Nephron (organoid): ENCODE measurements around the gene ACSL6.

Source experiments
- H3K27ac Mint-ChIP-seq, 3 experiments: 2 replicates each; pipeline ENCODE4 v1.8.0; 2020; ENCODE audit warnings: mixed read lengths in 3 of 3, mild to moderate bottlenecking in 2 of 3, moderate library complexity in 1 of 3
- H3K27me3 Mint-ChIP-seq: 2 replicates; pipeline ENCODE4 v1.8.0; 2021; ENCODE audit warnings: low read depth, mild to moderate bottlenecking, moderate library complexity, mixed read lengths
- H3K36me3 Mint-ChIP-seq: 2 replicates; pipeline ENCODE4 v1.8.0; 2020; ENCODE audit warnings: low read depth, mixed read lengths
- H3K4me1 Mint-ChIP-seq: 2 replicates; pipeline ENCODE4 v1.8.0; 2020; ENCODE audit warnings: mixed read lengths
- H3K4me3 Mint-ChIP-seq, 3 experiments: 2 replicates each; pipeline ENCODE4 v1.8.0; 2020; ENCODE audit warnings: mild to moderate bottlenecking in 3 of 3, mixed read lengths in 3 of 3, moderate library complexity in 2 of 3
- H3K9me3 Mint-ChIP-seq: 2 replicates; pipeline ENCODE4 v1.8.0; 2020; ENCODE audit warnings: mixed read lengths
- TF ChIP-seq, protein P1 (sequence below), 3 experiments: fragments of 200-600 bp; sonication (generic); IDR thresholded peaks; one replicate each; pipeline ENCODE4 v1.5.0; 2021; ENCODE audit warnings: antibody characterized with exemption in 3 of 3; ENCODE audit not compliant: unreplicated experiment in 3 of 3

Gene ACSL6

DNA sequence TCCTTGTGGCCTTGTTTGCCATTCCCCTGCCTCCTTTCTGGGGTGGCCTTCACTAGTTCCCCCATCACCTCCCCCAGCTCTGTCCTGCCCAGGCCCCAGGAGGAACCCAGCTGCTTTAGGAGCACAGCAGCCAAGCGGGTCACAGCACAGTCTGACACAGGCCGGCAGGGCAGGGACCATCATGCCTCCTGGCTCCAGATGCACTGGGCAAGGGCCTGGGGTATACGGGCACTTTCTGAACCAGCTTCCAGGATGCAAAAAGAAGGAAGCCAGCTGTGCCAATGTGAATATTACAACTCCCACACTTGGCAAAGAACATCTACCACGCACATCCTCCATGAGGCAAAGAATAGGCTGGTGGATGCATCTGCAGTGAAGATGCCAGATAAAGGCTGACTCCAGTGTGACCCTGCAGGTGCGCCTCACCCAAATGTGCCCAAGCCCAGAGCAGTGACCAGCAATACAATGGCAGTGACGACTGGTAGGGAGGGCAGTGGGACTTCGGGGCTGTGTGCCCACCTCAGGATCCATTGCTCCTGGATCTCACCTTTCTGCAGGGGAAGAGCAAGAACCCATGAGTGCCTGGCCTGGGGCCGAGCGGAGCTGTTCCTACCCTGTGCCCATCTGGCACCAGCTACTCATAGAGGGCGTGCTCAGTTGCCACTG lies 42.7 kb upstream of the ACSL6 start:
- no peak overlapping the region for H3K4me3 Mint-ChIP-seq
- H3K4me1 Mint-ChIP-seq = no peaks in the 10 kb centered on the region
- H3K36me3 Mint-ChIP-seq = no peaks in the 10 kb centered on the region
- TF ChIP-seq, protein P1, sequence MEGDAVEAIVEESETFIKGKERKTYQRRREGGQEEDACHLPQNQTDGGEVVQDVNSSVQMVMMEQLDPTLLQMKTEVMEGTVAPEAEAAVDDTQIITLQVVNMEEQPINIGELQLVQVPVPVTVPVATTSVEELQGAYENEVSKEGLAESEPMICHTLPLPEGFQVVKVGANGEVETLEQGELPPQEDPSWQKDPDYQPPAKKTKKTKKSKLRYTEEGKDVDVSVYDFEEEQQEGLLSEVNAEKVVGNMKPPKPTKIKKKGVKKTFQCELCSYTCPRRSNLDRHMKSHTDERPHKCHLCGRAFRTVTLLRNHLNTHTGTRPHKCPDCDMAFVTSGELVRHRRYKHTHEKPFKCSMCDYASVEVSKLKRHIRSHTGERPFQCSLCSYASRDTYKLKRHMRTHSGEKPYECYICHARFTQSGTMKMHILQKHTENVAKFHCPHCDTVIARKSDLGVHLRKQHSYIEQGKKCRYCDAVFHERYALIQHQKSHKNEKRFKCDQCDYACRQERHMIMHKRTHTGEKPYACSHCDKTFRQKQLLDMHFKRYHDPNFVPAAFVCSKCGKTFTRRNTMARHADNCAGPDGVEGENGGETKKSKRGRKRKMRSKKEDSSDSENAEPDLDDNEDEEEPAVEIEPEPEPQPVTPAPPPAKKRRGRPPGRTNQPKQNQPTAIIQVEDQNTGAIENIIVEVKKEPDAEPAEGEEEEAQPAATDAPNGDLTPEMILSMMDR (IDR thresholded peaks at IDR 0.05; ENCODE audit: unreplicated experiment in 3 of 3) = no peak
- peaks cover 5% of the 10 kb centered on the region for H3K27me3 Mint-ChIP-seq
- H3K27ac Mint-ChIP-seq = no peak overlapping the region
- H3K9me3 Mint-ChIP-seq = no peaks in the 10 kb centered on the region

DNA sequence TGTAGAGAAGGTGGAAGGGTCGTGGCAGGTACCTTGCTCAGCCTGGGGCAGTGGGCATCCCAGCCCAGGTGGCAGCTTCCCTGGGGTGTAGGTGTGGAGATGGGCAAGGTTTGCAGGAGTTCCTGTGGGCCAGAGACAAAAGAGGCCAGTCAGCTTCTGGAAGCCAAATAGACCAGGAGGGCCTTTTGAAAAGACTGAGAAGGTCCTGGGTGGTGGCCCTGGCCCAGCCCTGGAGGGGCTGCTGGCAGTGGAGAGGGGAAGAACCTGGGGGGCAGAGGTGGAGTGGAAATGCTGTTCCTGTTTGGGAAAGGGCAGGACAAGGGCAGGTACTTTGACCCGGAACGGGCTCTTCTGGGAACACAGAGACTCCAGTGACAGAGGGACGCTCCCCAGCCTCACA lies 42.0 kb upstream of the ACSL6 start:
- no peaks in the 10 kb centered on the region for H3K36me3 Mint-ChIP-seq
- TF ChIP-seq, protein P1 (IDR thresholded peaks at IDR 0.05; ENCODE audit: unreplicated experiment in 3 of 3) = no peak
- peaks cover 8% of the 10 kb centered on the region for H3K27me3 Mint-ChIP-seq
- H3K27ac Mint-ChIP-seq = no peak overlapping the region
- H3K4me3 Mint-ChIP-seq = no peak overlapping the region
- no peaks in the 10 kb centered on the region for H3K4me1 Mint-ChIP-seq
- no peaks in the 10 kb centered on the region for H3K9me3 Mint-ChIP-seq

DNA sequence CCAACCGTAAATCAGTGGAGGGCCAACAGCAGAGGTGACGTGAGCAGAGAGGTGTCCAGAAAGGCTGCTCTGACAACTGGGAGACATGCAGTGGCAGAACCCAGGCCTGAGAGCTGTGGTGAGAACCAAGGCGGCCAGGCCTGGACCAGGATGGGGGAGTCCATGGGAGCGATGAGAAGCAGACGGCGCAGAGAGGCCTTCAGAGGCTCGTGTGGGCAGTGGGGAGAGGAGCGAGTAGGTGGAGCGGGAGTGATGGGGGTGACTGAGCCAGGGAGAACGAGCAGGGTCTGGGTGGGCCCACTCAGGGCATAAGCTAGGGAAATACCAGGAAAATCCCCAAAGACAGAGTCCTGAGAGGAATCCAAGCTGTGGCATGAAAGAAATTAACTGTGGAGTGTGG lies 41.1 kb upstream of the ACSL6 start:
- no peaks in the 10 kb centered on the region for H3K4me1 Mint-ChIP-seq
- no peaks in the 10 kb centered on the region for H3K36me3 Mint-ChIP-seq
- peaks cover 8% of the 10 kb centered on the region for H3K27me3 Mint-ChIP-seq
- TF ChIP-seq, protein P1 (IDR thresholded peaks at IDR 0.05; ENCODE audit: unreplicated experiment in 3 of 3) = no peak
- no peaks in the 10 kb centered on the region for H3K9me3 Mint-ChIP-seq
- H3K27ac Mint-ChIP-seq = no peak overlapping the region
- H3K4me3 Mint-ChIP-seq = no peak overlapping the region

DNA sequence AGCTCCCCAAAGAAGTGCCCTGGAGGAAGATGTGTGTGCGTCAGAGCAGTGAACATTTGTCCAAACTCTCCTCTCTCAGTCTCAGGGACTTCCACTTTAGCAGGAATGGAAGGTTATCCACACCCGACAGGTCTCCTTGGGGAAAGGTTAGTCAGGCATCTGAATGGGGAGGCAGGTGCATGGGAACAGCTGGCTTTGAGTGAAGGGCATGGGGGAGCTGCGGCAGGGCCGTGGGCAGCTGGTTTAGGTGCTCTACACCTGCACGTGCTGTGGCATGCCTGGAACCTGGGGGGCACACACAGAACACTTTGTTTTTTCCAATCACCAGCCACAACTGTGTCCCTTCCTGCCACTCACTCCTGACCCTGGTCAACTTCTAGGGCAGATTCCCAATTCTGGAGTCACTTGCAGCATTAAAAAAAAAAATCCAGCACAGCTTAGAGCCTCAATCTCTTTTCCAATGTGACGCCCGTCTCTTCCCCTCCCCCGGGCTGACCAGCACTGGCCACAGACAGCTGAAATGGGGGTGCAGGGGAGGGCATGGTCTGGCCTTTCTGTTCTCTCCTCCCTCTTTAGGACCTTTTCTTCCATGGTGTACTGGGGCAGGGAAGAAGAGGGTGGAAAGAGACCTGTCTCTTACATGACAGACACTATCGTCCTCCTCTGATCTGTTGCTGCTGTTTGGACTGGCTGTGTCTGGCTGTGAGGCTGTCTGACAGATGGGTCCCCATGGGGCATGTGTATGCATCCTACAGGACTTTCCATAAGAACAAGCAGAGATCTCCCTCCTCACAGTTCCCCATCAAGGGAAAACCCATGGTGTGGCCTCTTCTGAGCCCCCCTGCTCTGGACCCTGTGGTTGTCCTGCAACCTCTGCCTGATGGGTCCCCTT lies 39.4 kb upstream of the ACSL6 start:
- H3K4me3 Mint-ChIP-seq = no peak overlapping the region
- H3K36me3 Mint-ChIP-seq = no peaks in the 10 kb centered on the region
- H3K9me3 Mint-ChIP-seq = no peaks in the 10 kb centered on the region
- peaks cover 8% of the 10 kb centered on the region for H3K27me3 Mint-ChIP-seq
- TF ChIP-seq, protein P1 (IDR thresholded peaks at IDR 0.05; ENCODE audit: unreplicated experiment in 3 of 3) = no peak
- H3K27ac Mint-ChIP-seq = no peak overlapping the region
- no peaks in the 10 kb centered on the region for H3K4me1 Mint-ChIP-seq

DNA sequence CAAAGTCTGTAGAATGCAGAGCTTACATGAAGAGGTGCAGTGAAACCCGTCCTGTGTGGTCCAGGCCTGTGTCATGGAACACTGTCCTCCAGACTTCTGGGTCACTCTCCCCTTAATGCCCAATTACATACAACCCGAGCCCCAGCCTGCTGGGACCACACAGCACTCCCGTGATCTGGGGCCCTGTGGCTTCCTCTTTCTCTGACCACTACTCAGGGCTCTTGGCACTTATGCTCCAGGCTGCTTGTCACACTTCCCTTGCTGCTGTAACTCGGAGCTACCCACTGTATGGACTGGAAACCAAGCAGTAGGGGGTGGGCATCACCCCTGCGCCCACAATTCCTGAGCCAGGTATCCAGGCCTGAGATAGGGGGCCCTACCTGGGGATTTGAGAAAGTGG lies 38.7 kb upstream of the ACSL6 start:
- no peak overlapping the region for H3K4me3 Mint-ChIP-seq
- no peaks in the 10 kb centered on the region for H3K9me3 Mint-ChIP-seq
- H3K4me1 Mint-ChIP-seq = no peaks in the 10 kb centered on the region
- H3K27ac Mint-ChIP-seq = no peak overlapping the region
- peaks cover 8% of the 10 kb centered on the region for H3K27me3 Mint-ChIP-seq
- TF ChIP-seq, protein P1 (IDR thresholded peaks at IDR 0.05; ENCODE audit: unreplicated experiment in 3 of 3) = no peak
- H3K36me3 Mint-ChIP-seq = no peaks in the 10 kb centered on the region
